ENCODE results near the gene MTUS2.

DNA sequence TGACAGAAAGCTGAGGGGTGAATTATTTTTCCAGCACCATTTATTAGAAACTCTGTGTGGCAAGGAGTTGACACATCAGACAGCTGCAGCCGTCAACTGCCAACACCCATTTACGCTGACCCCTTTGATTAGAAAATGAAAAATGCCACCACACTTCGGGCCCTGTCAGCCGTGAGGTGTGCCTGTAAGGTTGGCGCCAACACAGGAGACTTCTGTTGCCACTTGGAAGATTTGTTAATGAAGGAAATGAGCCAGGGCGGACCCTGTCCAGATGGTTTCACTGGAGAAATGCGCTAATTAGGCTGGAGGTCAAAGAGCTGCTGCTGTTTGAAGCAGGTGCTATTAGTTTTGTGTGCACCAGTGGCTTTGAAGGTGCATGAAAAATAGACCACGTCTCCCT is 297.5 kb downstream of the MTUS2 start:
- TF ChIP-seq, protein P1, sequence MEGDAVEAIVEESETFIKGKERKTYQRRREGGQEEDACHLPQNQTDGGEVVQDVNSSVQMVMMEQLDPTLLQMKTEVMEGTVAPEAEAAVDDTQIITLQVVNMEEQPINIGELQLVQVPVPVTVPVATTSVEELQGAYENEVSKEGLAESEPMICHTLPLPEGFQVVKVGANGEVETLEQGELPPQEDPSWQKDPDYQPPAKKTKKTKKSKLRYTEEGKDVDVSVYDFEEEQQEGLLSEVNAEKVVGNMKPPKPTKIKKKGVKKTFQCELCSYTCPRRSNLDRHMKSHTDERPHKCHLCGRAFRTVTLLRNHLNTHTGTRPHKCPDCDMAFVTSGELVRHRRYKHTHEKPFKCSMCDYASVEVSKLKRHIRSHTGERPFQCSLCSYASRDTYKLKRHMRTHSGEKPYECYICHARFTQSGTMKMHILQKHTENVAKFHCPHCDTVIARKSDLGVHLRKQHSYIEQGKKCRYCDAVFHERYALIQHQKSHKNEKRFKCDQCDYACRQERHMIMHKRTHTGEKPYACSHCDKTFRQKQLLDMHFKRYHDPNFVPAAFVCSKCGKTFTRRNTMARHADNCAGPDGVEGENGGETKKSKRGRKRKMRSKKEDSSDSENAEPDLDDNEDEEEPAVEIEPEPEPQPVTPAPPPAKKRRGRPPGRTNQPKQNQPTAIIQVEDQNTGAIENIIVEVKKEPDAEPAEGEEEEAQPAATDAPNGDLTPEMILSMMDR (IDR thresholded peaks at IDR 0.05; ENCODE audit: low read depth, low read length): no peak
- TF ChIP-seq, protein P2, sequence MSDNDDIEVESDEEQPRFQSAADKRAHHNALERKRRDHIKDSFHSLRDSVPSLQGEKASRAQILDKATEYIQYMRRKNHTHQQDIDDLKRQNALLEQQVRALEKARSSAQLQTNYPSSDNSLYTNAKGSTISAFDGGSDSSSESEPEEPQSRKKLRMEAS (IDR thresholded peaks at IDR 0.05; ENCODE audit: low read depth, low read length): no peak
- TF ChIP-seq POLR2A (IDR thresholded peaks at IDR 0.05; ENCODE audit: extremely low read depth, insufficient read length): no peak
- TF ChIP-seq MYC (IDR thresholded peaks at IDR 0.05; ENCODE audit: low read depth, low read length): no peak
